ENCODE measurements around the gene UBE2D2. TPM values are rescaled to one million over a fixed set of nuclear protein-coding genes. Genes with fewer than 3 reads are reported as not detected.
"Not testable (repeated sequence)": the region's sequence is repeated elsewhere in the genome, so short reads cannot be mapped to it uniquely, and the experiment has no call there.

The UBE2D2 gene
- total RNA-seq = 221 and 229 TPM in 2 replicates

DNA sequence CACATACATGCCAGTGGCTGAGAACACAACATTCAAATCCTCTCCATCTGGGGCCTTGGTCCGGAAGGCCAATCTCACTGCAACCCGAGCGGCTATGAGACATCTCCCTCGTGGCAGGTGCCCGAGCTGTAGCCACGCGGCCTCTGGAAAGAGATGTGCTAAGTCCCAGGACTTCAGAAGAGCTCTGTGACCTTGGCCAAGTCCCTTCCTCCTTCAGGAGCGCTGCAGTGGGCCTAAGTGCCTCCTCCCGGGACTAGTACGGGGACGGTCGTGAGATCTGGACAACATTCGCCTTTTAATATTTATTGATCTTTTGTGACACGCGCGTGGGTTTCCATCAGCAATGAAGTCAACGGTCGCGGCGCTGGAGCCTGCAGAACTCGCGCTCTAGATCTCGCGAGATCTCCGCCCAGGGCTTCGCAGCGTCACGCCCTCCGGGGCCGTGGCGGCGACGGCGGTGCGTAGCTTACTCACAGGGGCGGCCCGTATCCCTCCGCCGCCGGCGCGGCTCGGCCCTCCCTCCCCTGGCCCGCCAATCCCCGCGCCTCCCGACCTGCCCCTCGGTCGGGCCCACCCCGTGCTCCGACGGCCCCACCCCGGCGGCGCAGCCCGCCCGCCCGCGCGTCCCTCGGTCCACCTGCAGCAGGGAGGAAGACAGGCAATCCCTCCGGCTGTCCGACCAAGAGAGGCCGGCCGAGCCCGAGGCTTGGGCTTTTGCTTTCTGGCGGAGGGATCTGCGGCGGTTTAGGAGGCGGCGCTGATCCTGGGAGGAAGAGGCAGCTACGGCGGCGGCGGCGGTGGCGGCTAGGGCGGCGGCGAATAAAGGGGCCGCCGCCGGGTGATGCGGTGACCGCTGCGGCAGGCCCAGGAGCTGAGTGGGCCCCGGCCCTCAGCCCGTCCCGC is at the start of gene UBE2D2:
Gene UBE2D2 (plus strand): TSS at position 588 of the 903 bp plus-strand sequence. CDS start 453 bp downstream, outside the sequence.
- intact Hi-C loops (cut with micrococcal nuclease) = loop anchor here (1.0 to 10.0 kb wide), 16 partner anchors 37 to 1528 kb away; partner anchors contain the start of genes CDC25C, DNAJC18, EGR1 and ETF1

DNA sequence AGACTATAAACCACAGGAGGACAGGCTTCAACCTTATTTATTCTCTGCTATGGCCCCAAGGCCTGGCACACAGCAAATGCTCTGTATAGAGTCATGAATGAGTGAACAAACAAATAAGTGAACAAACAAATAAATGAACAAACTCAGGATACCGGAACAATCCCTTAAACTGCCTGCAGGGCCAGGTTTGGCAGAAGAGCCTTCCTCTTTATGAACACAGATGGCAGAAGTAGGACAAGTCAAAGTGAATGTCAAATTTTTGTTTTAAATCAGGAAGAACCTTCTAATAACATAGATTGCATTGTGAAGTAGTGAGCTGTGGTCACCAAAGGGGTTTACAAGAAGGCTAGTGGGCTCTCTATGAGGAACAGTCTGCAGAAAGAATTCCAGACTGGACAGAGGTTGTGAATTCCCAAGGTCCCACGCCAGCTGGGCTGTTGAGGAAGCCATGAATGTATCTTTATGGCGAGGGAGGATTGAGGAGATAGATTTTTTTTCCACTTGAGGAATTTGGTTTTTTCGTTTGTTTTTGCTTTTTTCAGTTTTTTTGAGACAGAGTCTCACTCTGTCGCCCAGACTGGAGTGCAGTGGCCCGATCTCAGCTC is 48.3 kb upstream of the UBE2D2 start:
- intact Hi-C loops (cut with micrococcal nuclease) = loop anchor here (1.0 to 5.0 kb wide), 8 partner anchors 31 to 170 kb away; partner anchors contain the start of genes DNAJC18, SMIM33, SPATA24 and STING1

DNA sequence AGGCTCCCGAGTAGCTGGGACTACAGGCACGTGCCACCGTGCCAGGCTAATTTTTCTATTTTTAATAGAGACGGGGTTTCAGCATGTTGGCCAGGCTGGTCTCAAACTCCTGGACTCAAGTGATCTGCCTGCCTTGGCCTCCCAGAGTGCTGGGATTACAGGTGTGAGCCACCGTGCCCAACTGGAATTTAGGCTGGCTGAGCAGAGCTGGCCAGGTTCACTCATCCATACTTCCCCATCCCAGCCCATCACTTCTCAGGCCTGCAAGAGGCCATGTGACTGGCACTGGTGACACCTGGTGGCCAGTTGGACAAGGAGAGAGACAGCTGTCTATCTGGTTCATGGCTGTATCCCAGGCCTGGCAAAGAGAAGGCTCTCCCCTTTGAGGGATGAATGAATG is 47.7 kb upstream of the UBE2D2 start:
- intact Hi-C loops (cut with micrococcal nuclease) = loop anchor here (1.0 to 5.0 kb wide), 8 partner anchors 31 to 171 kb away; partner anchors contain the start of genes DNAJC18, SMIM33, SPATA24 and STING1

DNA sequence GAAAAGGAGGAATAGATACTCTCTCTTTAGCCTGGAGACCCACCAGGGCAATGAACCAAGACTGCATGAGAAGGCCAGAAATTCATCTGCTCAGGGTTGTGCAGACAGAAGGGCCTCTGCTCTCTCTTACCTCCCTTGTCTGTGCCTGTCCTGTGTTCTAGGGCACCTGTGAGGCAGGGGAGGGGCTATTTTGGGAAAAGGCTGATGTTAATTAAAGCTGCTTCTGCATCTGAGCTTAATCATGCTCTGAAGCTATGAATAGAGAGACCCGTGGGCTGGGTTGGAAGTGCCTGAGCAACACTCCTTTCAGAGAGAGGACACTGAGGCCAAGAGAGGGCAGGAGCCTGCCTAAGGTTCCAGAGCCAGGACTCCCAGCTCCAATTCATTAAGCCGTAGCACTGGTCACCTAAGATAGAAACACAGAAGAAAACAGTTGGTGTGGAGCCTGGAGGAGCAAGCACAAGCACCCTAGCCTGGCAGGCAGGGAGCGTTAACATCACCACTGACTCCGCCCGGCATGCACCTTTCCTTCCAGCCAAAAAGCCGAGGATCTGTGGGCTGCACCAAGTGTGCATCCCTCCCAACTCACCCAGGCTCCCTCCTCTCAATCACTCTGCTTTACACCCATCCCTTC is 47.2 kb upstream of the UBE2D2 start:
- intact Hi-C loops (cut with micrococcal nuclease) = loop anchor here (1.0 to 5.0 kb wide), 8 partner anchors 32 to 171 kb away; partner anchors contain the start of genes DNAJC18, SMIM33, SPATA24 and STING1

DNA sequence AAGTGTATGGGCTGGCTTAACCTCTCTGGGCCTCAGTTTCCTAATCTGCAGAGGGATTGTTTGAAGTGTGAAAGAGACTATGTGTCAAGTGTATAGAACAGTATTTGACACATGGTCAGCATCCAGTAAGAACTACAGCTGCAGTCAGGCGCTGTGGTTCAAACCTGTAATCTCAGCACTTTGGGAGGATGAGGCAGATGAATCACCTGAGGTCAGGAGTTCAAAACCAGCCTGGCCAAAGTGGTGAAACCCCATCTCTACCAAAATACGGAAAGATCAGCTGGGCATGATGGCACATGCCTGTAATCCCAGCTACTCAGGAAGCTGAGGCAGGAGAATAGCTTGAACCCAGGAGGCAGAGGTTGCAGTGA is 46.7 kb upstream of the UBE2D2 start:
- intact Hi-C loops (cut with micrococcal nuclease) = loop anchor here (5.0 kb wide), 1 partner anchor 42 kb away; the partner anchor contains the start of gene SMIM33

DNA sequence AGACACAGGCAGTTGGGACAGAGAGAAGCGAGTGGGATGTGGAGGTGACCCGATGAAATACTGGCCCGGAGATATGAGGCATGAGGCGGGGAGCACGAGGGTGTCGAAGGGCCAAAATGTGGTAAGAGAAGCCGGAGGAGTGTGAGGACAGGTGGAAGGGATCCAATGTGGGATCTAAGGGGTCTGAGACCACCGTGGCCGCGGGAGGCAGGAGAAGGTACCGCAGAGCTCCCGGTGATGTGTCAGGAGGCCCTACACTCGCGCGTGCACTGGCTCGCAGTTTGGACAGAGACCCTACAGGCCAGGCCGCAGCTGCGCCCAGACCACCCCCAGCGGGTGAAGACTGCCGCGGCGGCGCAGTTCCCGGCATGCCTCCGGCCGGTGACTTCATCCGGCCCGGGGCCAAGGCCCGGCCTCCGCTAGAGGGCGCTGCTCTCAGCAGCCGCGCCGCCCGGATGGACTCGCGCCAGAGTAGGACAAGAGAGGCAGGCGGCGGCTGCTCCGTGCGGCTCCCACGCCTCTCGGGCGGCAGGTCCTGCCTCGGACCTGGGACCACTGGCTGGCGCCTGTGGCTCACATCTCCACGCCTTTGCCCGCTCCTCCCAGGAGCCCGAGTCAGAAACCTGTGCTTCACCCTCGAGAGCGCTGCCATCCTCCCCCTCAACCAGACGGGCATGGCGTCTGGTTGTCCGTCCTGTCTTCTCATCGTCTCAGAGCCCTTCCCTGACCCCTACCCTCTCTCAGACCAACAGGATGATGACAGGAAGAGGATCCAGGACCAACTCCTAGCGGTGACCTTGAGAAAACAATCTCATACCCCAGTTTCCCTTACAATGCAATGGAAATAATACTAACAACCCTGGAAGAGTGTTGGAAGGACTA is 43.2 kb upstream of the UBE2D2 start:
- intact Hi-C loops (cut with micrococcal nuclease) = loop anchor here (1.0 to 5.0 kb wide), 10 partner anchors 43 to 941 kb away; partner anchors contain the start of genes DNAJC18, HSPA9, MATR3 and SPATA24

DNA sequence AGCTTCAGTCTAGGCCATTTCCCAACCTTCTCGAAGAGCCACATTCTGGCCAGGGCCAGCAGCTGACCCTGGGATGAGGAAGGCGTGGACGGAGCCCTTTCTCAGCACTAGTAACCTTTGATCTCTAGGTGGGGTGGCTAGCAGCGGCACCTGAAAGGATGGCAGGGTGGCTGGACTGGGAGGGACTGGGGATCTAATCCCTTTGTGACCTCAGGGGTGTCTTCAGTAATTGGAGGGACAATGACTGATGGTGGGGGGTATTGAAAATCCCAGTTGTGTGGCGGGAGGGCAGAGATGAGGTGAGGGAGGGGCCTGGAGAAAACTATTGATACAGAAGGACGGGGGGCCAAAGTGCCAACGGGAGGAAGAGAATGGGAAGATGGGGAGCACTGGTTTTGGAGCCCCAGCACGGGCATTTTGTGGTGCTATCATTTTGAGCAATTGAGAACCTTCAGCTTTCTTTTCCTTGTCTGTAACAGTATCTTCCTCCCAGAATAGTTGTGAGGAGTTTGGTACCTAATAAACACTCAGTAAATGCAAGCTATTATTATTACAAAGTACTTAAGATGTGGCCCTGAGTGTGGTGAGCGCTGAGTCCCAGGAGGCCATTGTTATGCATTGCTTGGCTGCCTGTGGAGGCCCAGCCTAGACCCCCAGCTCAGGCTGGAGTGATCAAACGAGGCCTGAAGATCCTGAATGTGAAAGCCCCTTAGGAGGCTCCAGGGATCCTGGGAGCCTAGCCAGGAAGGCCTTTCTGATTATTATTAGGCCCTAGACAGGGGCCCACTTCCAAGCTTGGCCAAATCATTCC is 37.3 kb upstream of the UBE2D2 start:
- intact Hi-C loops (cut with micrococcal nuclease) = no loop called here

DNA sequence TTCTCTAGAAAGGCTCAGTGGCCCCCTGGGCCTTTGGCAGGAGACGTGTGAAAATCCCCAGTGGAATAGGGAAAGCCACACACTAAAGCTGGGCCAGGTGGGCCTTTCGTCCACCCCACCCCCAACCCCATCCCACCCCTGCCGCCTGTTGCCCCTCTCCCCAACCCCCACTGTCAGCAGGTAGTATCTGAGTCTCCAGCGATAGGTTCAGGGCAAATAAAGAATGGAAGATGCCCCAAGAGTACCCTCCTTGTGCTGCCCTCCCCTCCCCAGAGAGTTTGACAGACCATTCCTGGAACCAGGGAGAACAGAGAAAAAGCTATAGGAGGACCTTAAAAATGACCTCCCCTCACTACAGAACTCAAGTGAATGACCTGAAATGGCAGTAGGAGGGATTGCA is 36.7 kb upstream of the UBE2D2 start:
- intact Hi-C loops (cut with micrococcal nuclease) = no loop called here

DNA sequence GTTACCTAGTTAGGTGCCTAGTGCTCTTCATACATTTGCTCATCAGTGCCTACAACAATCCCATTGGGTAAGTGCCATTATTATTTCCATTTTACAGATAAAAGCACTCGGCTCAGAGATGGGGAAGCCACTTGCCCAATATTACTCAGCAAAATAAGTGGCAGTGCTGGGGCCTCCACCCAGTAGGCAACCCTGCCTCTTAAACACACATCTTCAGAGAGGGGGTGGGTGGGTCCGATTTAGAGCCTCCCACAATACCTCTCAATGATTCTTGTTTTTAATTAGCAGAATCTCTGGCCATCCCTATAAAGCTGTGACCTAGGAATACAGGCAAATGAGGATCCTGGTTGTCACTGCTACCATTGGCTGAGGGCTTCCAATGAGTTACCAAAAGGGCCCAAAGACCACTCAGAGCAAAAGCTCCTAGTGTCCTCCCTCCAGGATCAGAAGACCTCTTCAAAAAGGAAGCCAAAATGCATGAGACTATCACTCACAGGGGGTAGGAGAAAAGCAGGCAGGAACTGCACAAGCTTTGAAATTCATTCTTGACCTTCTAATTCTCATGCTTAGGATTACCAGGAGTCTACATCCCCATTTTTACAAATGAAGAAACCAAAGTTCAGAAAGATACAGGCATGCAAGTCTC is 36.1 kb upstream of the UBE2D2 start:
- intact Hi-C loops (cut with micrococcal nuclease) = no loop called here

DNA sequence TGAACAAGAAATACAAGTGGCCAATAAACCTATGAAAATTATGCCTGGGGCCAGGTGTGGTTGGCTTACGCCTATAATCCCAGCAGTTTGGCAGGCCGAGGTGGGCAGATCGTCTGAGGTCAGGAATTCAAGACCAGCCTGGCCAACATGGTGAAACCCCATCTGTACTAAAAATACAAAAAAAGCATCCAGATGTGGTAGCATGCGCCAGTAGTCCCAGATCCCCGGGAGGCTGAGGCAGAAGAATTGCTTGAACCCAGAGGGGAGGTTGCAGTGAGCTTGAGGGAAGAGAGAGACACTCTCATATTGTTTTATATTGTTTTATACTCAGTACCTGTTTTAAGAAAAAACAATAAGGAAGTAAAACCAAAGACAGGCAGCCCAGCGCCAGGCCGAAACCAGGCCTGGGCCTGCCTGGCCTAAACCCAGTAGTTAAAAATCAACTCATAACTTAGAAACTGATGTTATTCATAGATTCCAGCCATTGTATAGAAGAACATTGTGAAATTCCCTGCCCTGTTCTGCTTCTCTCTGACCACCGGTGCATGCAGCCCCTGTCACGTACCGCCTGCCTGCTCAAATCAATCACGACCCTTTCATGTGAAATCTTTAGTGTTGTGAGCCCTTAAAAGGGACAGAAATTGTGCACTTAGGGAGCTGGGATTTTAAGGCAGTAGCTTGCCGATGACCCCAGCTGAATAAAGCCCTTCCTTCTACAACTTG is 35.4 kb upstream of the UBE2D2 start:
- intact Hi-C loops (cut with micrococcal nuclease) = not testable (repeated sequence)

DNA sequence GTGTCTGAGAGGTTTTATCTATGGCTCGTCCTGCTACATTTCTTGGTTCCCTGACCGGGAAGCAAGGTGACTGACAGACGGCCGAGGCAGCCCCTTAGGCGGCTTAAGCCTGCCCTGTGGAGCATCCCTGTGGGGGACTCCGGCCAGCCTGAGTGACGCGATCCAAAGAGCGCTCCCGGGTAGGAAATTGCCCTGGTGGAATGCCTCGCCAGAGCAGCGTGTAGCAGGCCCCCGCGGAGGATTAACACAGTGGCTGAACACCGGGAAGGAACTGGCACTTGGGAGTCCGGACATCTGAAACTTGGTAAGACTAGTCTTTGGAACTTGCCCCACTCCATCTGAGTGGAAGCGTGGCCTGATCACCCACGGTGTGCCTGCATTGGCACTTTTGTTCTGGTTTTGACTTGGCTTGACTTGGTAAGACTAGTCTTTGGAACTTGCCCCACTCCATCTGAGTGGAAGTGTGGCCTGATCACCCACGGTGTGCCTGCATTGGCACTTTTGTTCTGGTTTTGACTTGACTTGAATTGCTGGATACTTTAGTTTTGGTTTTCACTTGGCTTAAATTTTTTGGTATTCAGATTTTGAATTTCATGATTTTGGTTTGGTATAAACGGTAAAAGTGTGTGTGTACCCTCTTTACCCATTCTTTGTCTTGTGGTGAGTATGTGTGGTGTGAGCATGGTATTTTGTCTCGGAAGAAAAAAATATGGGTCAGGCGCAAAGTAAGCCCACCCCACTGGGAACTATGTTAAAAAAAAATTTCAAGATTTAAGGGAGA is 34.6 kb upstream of the UBE2D2 start:
- intact Hi-C loops (cut with micrococcal nuclease) = not testable (repeated sequence)

DNA sequence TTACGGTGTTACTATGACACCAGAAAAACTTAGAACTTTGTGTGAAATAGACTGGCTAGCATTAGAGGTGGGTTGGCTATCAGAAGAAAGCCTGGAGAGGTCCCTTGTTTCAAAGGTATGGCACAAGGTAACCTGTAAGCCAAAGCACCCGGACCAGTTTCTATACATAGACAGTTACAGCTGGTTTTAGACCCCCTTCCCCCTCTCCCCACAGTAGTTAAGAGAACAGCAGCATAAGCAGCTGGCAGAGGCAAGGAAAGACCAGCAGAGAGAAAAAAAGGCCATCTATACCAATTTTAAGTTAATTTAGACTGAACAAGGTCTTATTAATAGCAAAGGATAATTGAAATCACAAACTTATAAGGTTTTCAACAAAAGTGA is 34.1 kb upstream of the UBE2D2 start:
- intact Hi-C loops (cut with micrococcal nuclease) = not testable (repeated sequence)

DNA sequence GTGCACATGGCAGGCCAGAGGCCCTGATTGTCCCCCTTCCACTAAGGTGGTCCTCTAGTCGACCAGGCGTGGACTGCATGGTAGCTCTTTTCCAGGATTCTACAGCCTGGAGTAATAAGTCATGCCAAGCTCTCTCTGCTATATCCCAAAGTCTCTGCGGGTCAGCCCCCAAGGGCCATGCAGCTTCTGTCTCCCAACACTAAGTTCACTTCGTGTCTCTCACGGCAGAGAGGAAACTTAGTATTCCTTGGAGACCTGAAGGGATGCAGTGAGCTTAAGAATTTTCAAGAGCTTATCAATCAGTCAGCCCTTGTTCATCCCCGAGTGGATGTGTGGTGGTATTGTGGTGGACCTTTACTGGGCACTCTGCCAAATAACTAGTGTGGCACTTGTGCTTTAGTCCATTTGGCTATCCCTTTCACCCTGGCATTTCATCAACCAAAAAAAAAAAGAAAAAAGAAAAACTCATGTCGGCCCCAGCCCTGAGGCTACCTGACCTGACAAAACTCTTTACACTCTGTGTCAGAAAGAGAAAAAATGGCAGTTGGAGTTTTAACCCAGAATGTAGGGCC is 33.2 kb upstream of the UBE2D2 start:
- intact Hi-C loops (cut with micrococcal nuclease) = not testable (repeated sequence)

DNA sequence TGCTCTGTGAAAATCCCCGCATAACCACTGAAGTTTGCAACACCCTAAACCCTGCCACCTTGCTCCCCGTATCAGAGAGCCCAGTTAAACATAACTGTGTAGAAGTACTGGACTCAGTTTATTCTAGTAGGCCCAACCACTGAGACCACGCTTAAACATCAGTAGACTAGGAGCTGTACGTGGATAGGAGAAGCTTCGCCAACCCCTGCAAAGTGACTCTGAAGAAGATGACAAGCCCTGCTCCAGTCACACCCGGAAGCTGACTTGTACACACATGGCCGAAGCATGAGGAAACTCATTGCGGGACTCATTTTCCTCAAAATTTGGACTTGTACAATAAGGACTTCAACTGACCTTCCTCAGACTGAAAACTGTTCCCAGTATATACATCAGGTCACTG is 32.4 kb upstream of the UBE2D2 start:
- intact Hi-C loops (cut with micrococcal nuclease) = not testable (repeated sequence)

DNA sequence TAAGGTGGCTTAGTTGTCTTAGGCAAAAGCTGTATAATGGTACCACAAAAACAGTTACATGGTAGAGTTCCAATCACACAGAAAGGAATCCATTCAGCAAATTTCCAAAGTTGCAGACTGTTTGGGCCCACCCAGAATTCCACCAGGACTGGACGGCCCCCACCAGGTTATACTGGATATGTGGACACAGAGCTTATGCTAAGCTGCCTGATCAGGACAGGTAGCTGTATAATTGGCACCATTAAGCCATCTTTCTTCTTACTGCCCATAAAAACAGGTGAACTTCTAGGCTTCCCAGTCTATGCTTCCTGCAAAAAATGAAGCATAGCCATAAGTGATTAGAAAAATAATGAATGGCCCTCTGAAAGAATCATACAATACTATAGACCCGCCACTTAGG is 31.1 kb upstream of the UBE2D2 start:
- intact Hi-C loops (cut with micrococcal nuclease) = not testable (repeated sequence)

DNA sequence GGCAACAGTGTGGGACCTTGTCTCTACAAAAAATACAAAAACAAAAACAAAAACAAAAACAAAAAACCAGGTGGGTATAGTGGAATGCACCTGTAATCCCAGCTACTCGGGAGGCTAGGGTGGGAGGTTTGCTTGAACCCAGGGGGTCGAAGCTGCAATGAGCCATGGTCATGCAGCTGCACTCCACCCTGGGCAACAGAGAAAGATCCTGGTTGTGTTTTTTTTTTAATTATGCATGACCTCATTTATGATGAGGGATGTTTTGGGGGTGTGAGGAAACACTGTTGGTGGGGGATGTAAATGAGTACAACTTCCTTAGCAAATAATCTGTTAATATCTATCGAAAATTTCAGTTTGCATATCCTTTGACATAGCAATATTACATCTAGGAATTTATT is 29.4 kb upstream of the UBE2D2 start:
- intact Hi-C loops (cut with micrococcal nuclease) = no loop called here

DNA sequence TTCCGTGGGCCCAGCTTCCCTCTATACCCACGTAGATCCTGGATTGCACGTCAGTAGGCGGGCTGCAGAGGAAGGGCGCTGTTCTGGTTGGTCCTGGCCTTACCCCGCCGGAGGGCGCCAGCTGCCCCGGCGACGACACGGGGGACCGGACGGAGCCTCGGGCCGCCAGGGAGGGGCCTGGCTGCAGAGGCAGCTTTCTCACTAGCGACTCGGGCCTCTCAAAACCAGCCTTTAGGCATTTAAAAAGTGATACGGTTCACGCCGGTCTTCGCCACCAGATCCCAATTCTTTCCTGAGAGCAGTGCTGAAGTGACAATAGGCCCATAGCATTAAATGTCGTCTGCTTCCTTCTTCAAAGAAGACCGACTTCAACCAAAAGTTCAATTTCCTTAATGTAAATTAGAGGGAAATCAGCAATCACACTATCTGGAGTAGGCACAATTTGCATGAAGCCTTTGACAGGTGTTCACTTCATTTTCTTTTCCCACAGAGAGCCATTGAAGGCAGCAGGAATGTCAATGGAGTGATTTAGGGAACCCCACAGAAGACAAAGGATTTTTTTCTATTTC is 17.6 kb upstream of the UBE2D2 start:
- intact Hi-C loops (cut with micrococcal nuclease) = no loop called here

Measured in T-helper 1 cell treated with Interleukin-12 subunit alpha and Interleukin-12 subunit beta and Interleukin-4 antibody, amounts not matched to agents 30 ng/mL and 1 ng/mL, for 36 hours (primary cell).